ENCODE results near the gene ADAP1. TPM values are rescaled to one million over a fixed set of nuclear protein-coding genes. Genes with fewer than 3 reads are reported as not detected.

The ADAP1 gene
- total RNA-seq, 1 experiment from 2014 or later, result 3.1 TPM

DNA sequence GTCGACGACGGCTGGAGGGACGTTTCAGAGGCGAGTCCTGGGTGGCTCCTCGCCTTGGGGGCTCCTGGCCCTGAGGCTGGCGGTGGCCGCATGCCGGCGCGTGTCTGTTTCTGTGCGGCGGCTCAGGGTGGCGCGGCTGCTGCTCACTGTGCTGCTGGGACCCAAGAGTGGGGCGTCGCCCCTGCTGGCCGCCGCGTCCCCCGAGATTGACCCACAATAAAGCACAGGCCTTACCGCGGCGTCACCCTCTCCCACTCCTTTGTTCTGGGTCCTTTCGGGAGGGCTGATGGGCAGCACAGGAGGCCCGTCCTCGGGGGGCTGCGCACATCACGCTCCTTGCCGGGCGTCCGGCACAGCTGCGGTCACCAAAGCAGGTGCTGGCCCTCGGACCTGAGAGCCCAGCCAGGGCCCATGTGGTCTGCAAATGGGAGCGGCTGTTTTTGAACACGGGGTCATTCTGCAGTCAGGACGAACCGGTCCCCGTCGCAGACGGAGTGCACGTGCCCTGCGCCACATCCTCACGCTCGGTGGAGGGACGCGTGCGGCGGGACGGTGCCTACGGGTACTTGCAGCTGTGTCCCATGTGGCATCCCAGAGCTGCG, 58.9 kb downstream of the ADAP1 start:
- CTCF ChIA-PET, result no interaction called here
- POLR2A ChIA-PET, result no interaction called here
- Histone ChIP-seq H3K27me3 (ENCODE audit: control insufficient read depth, insufficient read depth, low read length) (no peaks in the 10 kb centered on the region), H3K27ac (ENCODE audit: low read length) (no peak overlapping the region), H3K9me3 (ENCODE audit: control insufficient read depth, insufficient read depth, low read depth, low read length) (no peaks in the 10 kb centered on the region), H3K4me1 (ENCODE audit: control insufficient read depth, insufficient read depth, low read length) (peaks cover 4% of the 10 kb centered on the region), H3K36me3 (ENCODE audit: control insufficient read depth, insufficient read depth, low read length) (peaks cover 3% of the 10 kb centered on the region; the same call in 1 of the 2 replicates), H3K4me3 (ENCODE audit: low read depth in 2 of 2, low read length in 2 of 2) (no peak overlapping the region)
- BruUV-seq (replicated peaks), result no TSS peak
- ATAC-seq (no peak), DNase-seq (ENCODE audit: low read depth, low spot score) (no peak)
- no peak for TF ChIP-seq POLR2AphosphoS5 (IDR thresholded peaks at IDR 0.05; ENCODE audit: low read depth, low read length)
- TF ChIP-seq, protein P1, sequence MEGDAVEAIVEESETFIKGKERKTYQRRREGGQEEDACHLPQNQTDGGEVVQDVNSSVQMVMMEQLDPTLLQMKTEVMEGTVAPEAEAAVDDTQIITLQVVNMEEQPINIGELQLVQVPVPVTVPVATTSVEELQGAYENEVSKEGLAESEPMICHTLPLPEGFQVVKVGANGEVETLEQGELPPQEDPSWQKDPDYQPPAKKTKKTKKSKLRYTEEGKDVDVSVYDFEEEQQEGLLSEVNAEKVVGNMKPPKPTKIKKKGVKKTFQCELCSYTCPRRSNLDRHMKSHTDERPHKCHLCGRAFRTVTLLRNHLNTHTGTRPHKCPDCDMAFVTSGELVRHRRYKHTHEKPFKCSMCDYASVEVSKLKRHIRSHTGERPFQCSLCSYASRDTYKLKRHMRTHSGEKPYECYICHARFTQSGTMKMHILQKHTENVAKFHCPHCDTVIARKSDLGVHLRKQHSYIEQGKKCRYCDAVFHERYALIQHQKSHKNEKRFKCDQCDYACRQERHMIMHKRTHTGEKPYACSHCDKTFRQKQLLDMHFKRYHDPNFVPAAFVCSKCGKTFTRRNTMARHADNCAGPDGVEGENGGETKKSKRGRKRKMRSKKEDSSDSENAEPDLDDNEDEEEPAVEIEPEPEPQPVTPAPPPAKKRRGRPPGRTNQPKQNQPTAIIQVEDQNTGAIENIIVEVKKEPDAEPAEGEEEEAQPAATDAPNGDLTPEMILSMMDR (IDR thresholded peaks at IDR 0.05), result no peak
- TF ChIP-seq SIN3A (IDR thresholded peaks at IDR 0.05; ENCODE audit: borderline replicate concordance, insufficient read depth, low read depth, low read length), result no peak
- TF ChIP-seq TCF7L2 (IDR thresholded peaks at IDR 0.05; ENCODE audit: low read depth, low read length), result no peak
- TF ChIP-seq, protein P2, sequence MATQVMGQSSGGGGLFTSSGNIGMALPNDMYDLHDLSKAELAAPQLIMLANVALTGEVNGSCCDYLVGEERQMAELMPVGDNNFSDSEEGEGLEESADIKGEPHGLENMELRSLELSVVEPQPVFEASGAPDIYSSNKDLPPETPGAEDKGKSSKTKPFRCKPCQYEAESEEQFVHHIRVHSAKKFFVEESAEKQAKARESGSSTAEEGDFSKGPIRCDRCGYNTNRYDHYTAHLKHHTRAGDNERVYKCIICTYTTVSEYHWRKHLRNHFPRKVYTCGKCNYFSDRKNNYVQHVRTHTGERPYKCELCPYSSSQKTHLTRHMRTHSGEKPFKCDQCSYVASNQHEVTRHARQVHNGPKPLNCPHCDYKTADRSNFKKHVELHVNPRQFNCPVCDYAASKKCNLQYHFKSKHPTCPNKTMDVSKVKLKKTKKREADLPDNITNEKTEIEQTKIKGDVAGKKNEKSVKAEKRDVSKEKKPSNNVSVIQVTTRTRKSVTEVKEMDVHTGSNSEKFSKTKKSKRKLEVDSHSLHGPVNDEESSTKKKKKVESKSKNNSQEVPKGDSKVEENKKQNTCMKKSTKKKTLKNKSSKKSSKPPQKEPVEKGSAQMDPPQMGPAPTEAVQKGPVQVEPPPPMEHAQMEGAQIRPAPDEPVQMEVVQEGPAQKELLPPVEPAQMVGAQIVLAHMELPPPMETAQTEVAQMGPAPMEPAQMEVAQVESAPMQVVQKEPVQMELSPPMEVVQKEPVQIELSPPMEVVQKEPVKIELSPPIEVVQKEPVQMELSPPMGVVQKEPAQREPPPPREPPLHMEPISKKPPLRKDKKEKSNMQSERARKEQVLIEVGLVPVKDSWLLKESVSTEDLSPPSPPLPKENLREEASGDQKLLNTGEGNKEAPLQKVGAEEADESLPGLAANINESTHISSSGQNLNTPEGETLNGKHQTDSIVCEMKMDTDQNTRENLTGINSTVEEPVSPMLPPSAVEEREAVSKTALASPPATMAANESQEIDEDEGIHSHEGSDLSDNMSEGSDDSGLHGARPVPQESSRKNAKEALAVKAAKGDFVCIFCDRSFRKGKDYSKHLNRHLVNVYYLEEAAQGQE (IDR thresholded peaks at IDR 0.05; ENCODE audit: insufficient read depth in 1 of 2, low read depth in 2 of 2, low read length in 1 of 2), result no peak
- intact Hi-C loops (cut with micrococcal nuclease; ENCODE audit: unreplicated experiment) (no loop called here), in situ Hi-C loops (cut with HindIII; ENCODE audit: low pct_unique_long_range_greater_than_20kb, low sequenced_read_pairs) (no loop called here)

DNA sequence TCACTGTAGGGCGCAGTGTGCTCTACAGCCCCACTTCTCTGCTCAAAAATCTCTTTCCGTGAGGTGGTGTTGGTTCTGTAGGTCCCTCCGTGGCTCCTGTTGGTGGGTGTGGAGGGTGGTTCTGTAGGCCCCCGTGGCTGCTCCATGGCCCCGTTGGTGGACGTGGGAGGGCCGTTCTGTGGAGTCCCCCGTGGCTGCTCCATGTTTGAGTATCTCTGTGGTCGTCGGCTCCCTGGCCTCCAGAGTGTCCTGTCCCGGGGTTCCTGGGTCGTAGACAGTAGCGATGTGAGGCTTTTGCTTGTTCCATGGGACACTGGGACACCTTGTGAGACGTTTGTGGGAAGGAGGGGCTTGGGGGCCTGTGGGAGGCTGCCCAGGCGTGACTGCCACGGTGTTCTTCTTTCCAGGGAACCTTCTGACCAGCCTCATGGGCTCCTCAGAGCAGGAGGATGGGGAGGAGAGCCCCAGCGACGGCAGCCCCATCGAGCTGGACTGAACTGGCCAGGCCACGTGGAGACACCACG, 59.5 kb downstream of the ADAP1 start:
- no TSS peak for BruUV-seq (replicated peaks)
- Histone ChIP-seq H3K36me3 (ENCODE audit: control insufficient read depth, insufficient read depth, low read length) (peaks cover 3% of the 10 kb centered on the region; the same call in 1 of the 2 replicates), H3K4me3 (ENCODE audit: low read depth in 2 of 2, low read length in 2 of 2) (no peak overlapping the region), H3K27me3 (ENCODE audit: control insufficient read depth, insufficient read depth, low read length) (no peaks in the 10 kb centered on the region), H3K4me1 (ENCODE audit: control insufficient read depth, insufficient read depth, low read length) (peaks cover 3% of the 10 kb centered on the region), H3K27ac (ENCODE audit: low read length) (no peak overlapping the region), H3K9me3 (ENCODE audit: control insufficient read depth, insufficient read depth, low read depth, low read length) (no peaks in the 10 kb centered on the region)
- no peak for ATAC-seq
- in situ Hi-C loops (cut with HindIII; ENCODE audit: low pct_unique_long_range_greater_than_20kb, low sequenced_read_pairs) (no loop called here), intact Hi-C loops (cut with micrococcal nuclease; ENCODE audit: unreplicated experiment) (no loop called here)
- CTCF ChIA-PET, result no interaction called here
- DNase-seq (ENCODE audit: low read depth, low spot score), result no peak
- POLR2A ChIA-PET, result no interaction called here
- TF ChIP-seq, protein P2 (IDR thresholded peaks at IDR 0.05; ENCODE audit: insufficient read depth in 1 of 2, low read depth in 2 of 2, low read length in 1 of 2), result no peak
- no peak for TF ChIP-seq TCF7L2 (IDR thresholded peaks at IDR 0.05; ENCODE audit: low read depth, low read length)
- no peak for TF ChIP-seq SIN3A (IDR thresholded peaks at IDR 0.05; ENCODE audit: borderline replicate concordance, insufficient read depth, low read depth, low read length)
- TF ChIP-seq POLR2AphosphoS5 (IDR thresholded peaks at IDR 0.05; ENCODE audit: low read depth, low read length), result no peak
- TF ChIP-seq, protein P1 (IDR thresholded peaks at IDR 0.05), result no peak
